HS-5 (cell line): ENCODE results near the gene CPEB3.
"Not testable (repeated sequence)": the region's sequence is repeated elsewhere in the genome, so short reads cannot be mapped to it uniquely, and the experiment has no call there.

Experiments
- DNase-seq: peaks from one replicate; pipeline ENCODE4 v3.0.0-alpha.2; 2012; ENCODE audit warnings: low read depth

The CPEB3 gene

GRCh38 chr10:92267343-92267742 is 23.5 kb downstream of the CPEB3 start:
- no peak for DNase-seq

GRCh38 chr10:92265687-92266258 is 25.1 kb downstream of the CPEB3 start:
- no peak for DNase-seq

DNA sequence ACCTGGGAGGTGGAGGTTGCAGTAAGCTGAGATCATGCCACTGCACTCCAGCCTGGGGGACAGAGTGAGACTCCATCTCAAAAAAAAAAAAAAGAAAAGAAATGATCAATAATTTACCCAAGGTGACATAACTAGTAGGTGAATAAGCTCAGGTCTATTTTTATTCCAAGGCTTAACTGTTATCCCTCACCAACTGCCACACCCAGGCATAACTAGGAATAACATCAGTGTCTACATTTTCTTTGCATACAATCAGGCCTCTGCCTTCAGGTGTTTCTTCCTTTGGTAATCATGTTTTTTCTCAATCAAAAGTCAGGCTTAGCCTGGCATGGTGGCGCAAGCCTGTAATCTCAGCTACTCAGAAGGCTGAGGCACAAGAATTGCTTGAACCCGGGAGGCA is 26.6 kb downstream of the CPEB3 start:
- no peak for DNase-seq

DNA sequence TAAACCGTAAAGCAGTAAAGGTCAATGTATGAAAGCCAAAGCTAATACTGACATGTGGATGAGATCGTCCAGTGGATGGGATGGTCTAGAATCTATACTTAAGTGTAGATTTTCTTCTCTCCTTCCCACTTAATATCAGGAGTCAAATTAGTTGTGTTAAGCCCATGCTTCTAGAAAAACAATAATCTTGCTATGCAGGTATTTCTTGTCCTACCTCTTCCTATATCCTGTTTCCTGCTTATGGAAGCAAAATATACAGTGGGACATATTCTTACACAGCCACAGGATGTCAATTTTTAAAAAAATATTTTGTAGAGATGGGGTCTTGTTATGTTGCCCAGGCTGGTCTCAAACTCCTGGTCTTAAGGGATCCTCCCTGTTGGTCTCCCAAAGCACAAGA is 27.5 kb downstream of the CPEB3 start:
- no peak for DNase-seq

DNA sequence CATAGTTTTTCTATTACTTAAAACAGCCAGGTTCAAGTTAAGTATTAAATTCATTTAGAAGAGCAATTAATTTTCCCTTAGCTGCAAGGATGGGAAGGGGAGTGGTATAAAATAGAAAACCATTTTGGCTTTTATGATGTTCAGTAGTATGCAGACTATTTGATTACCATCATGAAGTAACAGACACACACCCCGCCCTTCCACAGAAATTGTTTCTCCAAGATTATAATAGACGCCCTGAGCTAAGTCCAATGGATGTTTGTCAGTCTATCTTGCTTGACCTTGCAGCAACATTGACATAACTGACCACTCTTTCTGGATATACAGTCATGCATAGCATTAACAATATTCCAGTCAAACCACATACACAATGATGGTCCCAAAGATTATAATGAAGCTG is 42.3 kb downstream of the CPEB3 start:
- no peak for DNase-seq

DNA sequence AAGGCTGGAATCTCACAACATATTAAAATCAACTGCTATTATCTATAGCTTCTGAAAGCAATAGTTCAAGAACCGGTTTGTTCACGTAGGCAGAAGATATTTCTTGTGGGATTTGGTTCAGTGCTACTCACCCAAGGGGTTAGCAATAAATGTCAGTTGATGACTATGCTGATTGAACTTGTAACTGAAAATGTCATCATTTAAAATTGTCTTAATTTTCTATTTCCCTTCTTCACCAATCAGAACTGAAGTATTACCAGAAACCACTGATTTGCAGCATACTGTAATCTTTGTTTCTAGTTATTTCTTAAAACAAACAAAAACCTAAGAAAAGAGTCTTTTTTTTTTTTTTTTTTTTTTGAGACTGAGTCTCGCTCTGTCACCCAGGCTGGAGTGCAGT is 46.1 kb downstream of the CPEB3 start:
- no peak for DNase-seq

- no peak for DNase-seq
Observed at GRCh38 chr10:92242910-92243671, 47.8 kb downstream of the CPEB3 start.

DNA sequence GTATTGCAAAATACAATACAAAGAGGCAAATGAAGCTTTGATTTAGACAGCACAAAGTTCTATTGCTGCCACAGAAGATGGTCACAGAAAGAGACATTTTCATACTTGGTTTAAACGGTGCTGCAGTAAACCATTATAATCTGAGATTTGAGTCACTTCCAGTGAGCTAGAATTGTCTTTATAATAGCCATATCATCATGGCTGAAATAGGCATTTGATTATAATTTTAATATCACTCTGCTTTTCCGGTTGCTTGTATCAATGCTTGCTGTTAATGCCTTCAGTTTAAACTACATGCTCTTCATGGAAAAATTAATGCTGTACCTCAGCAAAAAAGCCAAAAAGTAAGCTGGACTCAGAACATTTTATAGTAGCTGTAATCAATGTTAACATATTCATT is 48.5 kb downstream of the CPEB3 start:
- no peak for DNase-seq

- no peak for DNase-seq
Observed at GRCh38 chr10:92241501-92241900, 49.4 kb downstream of the CPEB3 start.

- no peak for DNase-seq
Observed at GRCh38 chr10:92241158-92241500, 49.7 kb downstream of the CPEB3 start.

- peak; percentile 31 for DNase-seq
Observed at GRCh38 chr10:92240289-92241157, 50.4 kb downstream of the CPEB3 start.

GRCh38 chr10:92239600-92240288 is 51.1 kb downstream of the CPEB3 start:
- no peak for DNase-seq

DNA sequence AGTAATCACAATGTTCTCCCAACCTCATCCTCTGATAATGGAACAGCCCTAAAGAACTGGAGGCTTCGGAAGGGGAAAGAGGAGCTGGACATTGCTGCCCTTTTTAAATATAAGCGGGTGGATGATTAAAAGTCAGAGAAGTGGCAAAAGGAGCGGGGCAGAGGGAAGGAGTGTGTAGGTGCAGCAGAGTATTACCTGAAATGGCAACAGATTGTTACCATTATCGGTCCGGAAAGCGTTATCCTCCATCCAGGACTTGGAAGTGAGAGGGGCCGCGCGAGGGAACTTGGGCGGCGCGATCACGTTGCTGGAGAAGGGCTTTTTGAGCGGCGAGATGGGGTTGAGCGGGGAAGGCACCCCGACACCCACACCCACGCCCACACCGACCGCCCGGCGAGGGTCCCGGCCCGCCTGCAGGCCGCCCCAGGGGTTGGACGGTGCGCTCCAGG is 51.7 kb downstream of the CPEB3 start:
- no peak for DNase-seq

- peak; percentile 74 for DNase-seq
Observed at GRCh38 chr10:92238586-92239098, 52.2 kb downstream of the CPEB3 start.

DNA sequence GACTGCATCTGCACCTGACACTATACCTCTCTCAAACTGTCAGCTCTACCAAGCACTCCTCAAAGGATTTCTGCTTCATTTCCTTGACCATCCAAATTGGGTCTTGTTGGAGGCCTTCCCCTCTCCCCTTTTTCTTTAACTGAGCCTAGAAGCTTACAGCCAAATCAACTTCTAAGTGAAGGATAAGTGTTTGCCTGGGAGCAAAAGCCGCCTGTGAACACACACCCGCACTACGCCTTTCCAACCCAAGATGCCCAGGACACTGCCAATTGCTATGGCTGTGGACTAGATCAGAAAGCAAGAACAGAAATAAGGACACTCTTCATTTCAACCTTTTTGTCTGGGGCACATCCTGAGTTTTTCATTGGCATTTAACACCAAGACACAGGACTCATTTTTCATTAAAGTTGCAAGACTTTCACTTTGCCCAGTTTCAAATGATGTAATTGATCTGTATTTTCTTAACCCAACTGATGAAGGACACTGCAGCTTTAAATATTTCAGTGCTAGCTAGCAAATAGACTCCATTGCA is 52.8 kb downstream of the CPEB3 start:
- no peak for DNase-seq

GRCh38 chr10:92231196-92231595 is 59.7 kb downstream of the CPEB3 start:
- DNase-seq: no peak

- DNase-seq: peak; percentile 60
Observed at GRCh38 chr10:92222603-92223262, 68.1 kb downstream of the CPEB3 start.

GRCh38 chr10:92219559-92219958 is 71.3 kb downstream of the CPEB3 start:
- no peak for DNase-seq

- DNase-seq: no peak
Observed at GRCh38 chr10:92218569-92218968, 72.3 kb downstream of the CPEB3 start.

GRCh38 chr10:92216608-92217007 is 74.3 kb downstream of the CPEB3 start:
- not testable (repeated sequence) for DNase-seq

GRCh38 chr10:92215222-92215621 is 75.7 kb downstream of the CPEB3 start:
- not testable (repeated sequence) for DNase-seq
